ENCODE results near the gene IRX2. TPM values are rescaled to one million over a fixed set of nuclear protein-coding genes. Genes with fewer than 3 reads are reported as not detected.

IRX2 gene
- total RNA-seq = 17.2 and 19.3 TPM in 2 replicates

DNA sequence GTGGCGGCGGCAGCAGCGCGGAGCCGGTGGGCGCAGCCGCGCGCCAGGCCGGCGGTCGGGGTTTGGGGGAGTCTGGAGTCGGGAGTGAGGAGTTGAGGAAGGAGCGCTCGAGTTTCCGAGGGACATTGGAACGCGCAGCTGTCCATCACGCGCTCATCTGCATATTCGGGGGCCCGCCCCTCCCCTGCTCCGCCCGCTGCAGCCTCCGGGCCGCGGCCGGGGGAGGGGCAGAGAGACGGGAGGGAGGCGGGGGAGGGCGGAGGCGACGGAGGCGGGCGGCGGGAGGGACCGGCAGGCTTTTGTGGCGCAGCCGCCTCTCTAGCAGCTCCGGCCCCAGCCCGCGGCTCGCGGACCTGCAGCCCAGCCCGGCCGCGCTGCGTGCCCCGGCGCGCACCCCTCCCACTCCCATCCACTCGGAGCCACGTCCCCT lies at the start of gene IRX2:
Gene IRX2, minus strand, starts transcription at position 86 of the 430 bp plus-strand sequence. CDS start 264 bp downstream, outside the sequence.
- peak within 1 kb of the TSS; percentile 55 for H3K4me3 ChIP-seq (ENCODE audit: low read depth, low read length)
- no peak for DNase-seq (ENCODE audit: low read depth)
- TF ChIP-seq, protein P1, sequence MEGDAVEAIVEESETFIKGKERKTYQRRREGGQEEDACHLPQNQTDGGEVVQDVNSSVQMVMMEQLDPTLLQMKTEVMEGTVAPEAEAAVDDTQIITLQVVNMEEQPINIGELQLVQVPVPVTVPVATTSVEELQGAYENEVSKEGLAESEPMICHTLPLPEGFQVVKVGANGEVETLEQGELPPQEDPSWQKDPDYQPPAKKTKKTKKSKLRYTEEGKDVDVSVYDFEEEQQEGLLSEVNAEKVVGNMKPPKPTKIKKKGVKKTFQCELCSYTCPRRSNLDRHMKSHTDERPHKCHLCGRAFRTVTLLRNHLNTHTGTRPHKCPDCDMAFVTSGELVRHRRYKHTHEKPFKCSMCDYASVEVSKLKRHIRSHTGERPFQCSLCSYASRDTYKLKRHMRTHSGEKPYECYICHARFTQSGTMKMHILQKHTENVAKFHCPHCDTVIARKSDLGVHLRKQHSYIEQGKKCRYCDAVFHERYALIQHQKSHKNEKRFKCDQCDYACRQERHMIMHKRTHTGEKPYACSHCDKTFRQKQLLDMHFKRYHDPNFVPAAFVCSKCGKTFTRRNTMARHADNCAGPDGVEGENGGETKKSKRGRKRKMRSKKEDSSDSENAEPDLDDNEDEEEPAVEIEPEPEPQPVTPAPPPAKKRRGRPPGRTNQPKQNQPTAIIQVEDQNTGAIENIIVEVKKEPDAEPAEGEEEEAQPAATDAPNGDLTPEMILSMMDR (conservative IDR thresholded peaks at IDR 0.05; ENCODE audit: low read depth, low read length) = no peak

DNA sequence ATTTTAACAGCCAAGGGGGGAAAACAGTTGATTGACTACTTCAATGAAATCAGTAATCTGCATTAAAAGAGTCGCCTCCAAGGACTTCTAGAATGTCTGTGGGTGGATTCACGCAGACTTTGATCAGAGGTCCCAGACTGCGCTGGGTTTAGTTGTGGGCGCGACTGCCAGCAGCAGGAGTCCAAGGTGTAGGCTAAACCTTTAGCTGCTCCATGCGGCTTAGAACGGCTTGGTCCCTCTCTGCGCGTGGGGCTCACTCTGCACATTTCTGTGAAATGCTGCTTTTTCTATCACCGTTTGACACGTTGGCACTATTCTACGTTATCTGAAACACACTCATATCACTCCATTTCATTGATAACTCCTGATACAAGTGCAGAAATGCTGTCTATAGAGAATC lies 48.6 kb upstream of the IRX2 start:
- no peak for DNase-seq (ENCODE audit: low read depth)
- H3K4me3 ChIP-seq (ENCODE audit: low read depth, low read length) = no peak overlapping the region
- TF ChIP-seq, protein P1 (conservative IDR thresholded peaks at IDR 0.05; ENCODE audit: low read depth, low read length) = no peak

DNA sequence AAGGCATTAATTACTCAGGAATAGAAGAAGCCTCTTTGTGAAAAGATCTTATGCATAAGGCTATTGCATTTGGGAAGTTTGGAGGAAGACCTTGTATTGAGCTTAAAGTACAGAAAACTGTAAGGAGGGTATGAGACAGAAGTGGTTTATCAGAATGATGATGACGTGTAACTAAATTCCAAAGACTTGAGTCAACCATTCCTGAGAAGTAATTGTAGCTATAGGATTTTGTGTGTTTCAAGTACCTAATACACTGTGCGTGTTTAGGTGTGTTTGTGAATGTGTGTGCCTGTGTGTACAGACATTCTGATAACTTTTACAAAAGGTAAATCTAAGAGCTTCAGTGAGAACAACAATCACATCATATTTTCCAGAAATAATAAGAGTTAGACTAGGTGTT lies 46.5 kb upstream of the IRX2 start:
- TF ChIP-seq, protein P1 (conservative IDR thresholded peaks at IDR 0.05; ENCODE audit: low read depth, low read length) = no peak
- H3K4me3 ChIP-seq (ENCODE audit: low read depth, low read length) = no peak overlapping the region
- no peak for DNase-seq (ENCODE audit: low read depth)

DNA sequence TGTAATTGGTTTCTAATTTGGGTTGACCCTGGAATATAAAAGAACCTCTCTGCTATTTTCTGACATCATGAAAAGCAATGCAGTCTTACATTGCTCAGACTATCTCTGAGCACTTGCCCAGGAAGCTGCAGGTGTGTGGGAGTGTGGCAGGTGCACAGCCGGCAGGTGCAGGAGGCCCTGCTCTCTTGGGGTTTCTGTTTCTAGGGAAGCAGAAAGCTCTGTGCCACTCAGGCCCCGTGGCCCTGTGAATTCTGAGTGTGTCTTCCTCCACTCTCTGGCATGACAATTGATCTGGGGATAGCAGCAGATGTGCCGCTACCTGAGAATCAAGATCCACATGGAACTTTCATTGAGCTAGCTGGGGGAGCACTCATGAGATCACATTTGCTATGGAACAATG lies 45.7 kb upstream of the IRX2 start:
- H3K4me3 ChIP-seq (ENCODE audit: low read depth, low read length) = no peak overlapping the region
- DNase-seq (ENCODE audit: low read depth) = no peak
- TF ChIP-seq, protein P1 (conservative IDR thresholded peaks at IDR 0.05; ENCODE audit: low read depth, low read length) = no peak

DNA sequence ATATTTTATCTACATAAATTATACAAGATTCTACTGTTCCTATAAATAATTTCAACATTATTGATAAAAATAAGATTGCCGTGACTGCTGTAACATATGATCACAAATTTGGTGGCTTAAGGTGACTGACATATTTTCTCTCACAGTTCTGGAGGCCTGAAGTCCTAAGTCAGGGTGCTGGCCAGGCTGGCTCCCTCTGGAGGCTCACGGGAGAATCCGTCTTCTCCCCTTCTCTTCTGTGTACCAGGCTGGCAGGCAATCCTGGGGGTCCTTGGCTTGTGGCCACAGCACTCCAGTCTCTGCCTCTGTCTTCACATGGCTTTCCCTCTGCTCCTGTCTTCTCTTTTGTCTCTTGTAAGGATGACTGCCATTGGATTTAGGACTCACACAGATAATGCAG lies 31.7 kb upstream of the IRX2 start:
- no peak for DNase-seq (ENCODE audit: low read depth)
- TF ChIP-seq, protein P1 (conservative IDR thresholded peaks at IDR 0.05; ENCODE audit: low read depth, low read length) = no peak
- H3K4me3 ChIP-seq (ENCODE audit: low read depth, low read length) = no peak overlapping the region

DNA sequence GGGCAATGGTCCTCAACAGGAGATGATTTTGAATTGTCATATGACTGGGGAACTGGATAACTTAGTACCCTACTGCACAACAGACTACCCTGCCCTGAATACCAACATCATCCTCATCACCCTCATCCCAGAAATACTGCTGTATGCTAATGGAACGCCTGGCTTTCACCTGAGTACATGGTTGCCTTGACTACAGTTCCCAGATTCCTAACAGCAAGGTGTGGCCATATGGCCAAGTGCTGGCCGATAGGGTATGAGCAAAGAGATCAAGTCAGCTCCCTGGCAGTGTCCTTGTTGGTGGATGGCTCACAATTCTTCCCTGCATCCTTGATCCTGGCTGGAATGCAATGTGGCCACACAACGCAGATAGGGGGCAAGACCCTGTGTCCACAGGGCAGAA lies 31.2 kb upstream of the IRX2 start:
- TF ChIP-seq, protein P1 (conservative IDR thresholded peaks at IDR 0.05; ENCODE audit: low read depth, low read length) = no peak
- no peak for DNase-seq (ENCODE audit: low read depth)
- no peak overlapping the region for H3K4me3 ChIP-seq (ENCODE audit: low read depth, low read length)

DNA sequence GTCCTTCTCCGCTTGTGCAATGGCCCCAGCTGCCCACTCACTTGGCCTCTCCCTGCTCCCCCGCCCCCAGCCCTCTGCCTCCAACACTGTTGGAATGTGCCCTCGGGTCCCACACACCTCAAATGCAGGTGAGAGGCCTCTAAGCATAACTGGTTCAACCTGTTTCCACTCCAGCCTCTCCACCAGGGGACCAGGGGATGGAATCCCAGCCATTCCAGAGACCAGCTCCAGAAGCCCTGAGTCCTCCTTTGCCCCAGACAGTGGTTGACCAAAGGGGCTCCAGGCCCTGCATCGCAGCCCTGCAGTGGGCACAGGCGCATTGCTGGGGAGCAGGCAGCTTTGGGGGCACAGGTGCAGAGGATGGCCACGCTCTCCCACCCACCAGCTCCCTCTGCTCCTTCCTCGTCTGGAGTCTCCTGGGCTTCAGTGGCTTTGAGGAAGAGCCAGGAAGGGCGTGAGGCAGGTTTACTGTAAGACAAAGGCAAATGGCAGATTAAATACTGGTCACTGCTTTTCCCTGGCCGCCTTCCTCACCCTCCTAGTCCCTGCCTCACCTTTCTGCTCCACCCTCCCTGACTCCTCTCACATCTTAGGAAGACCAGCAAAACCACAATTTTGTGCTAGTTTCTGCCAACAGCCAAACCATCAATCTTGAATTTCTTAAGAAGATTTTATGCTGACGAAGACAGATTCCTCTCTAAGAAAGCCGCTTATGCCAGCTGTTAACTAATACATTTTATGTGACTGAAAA lies 29.1 kb upstream of the IRX2 start:
- no peak for DNase-seq (ENCODE audit: low read depth)
- H3K4me3 ChIP-seq (ENCODE audit: low read depth, low read length) = no peak overlapping the region
- TF ChIP-seq, protein P1 (conservative IDR thresholded peaks at IDR 0.05; ENCODE audit: low read depth, low read length) = no peak
